Forelimb muscle (tissue), 1 donor: ENCODE results near the gene MT1B. TPM values are rescaled to one million over a fixed set of nuclear protein-coding genes. Genes with fewer than 3 reads are reported as not detected.

Experiments
- DNase-seq: peaks from one replicate; pipeline ENCODE4 v3.0.0-alpha.2; 2013; ENCODE audit warnings: low read depth
- polyA plus RNA-seq: library from polyadenylated mRNA; unstranded; fragments of 120-200 nt; gene quantifications from one replicate; pipeline ENCODE4 v1.2.1, GENCODE V29; 2013; ENCODE audit not compliant: insufficient read length

Gene MT1B
- polyA plus RNA-seq, 1 donor, result not detected

- DNase-seq, result no peak
Measured at GRCh38 chr16:56684926-56685590, 33.4 kb downstream of the MT1B start.

- DNase-seq, result no peak
Measured at GRCh38 chr16:56686758-56687157, 35.1 kb downstream of the MT1B start.

- DNase-seq, result no peak
Measured at GRCh38 chr16:56688762-56689161, 37.1 kb downstream of the MT1B start.

GRCh38 chr16:56689171-56689570 lies 37.5 kb downstream of the MT1B start:
- no peak for DNase-seq

- no peak for DNase-seq
Measured at GRCh38 chr16:56690420-56691122, 38.9 kb downstream of the MT1B start.

GRCh38 chr16:56691885-56692284 lies 40.2 kb downstream of the MT1B start:
- no peak for DNase-seq

- DNase-seq, result no peak
Measured at GRCh38 chr16:56695246-56695645, 43.6 kb downstream of the MT1B start.

GRCh38 chr16:56697456-56698155 lies 45.9 kb downstream of the MT1B start:
- DNase-seq, result no peak

- no peak for DNase-seq
Measured at GRCh38 chr16:56700195-56700594, 48.5 kb downstream of the MT1B start.

- DNase-seq, result no peak
Measured at GRCh38 chr16:56700631-56701030, 48.9 kb downstream of the MT1B start.

- no peak for DNase-seq
Measured at GRCh38 chr16:56701534-56701933, 49.8 kb downstream of the MT1B start.

Other genes starting within 250 kb of the MT1B start
- 46.3 TPM for gene AMFR, start 226.3 kb upstream of the MT1B start, polyA plus RNA-seq
- gene NUDT21, start 200.6 kb upstream of the MT1B start, polyA plus RNA-seq, result 52.5 TPM
- 36.5 TPM for gene OGFOD1, start 200.3 kb upstream of the MT1B start, polyA plus RNA-seq
- gene BBS2, start 131.9 kb upstream of the MT1B start, polyA plus RNA-seq, result 47.5 TPM
- gene MT4, start 86.8 kb upstream of the MT1B start, polyA plus RNA-seq, result not detected
- 19.1 TPM for gene MT3, start 62.4 kb upstream of the MT1B start, polyA plus RNA-seq
- gene MT2A, start 43.3 kb upstream of the MT1B start, polyA plus RNA-seq, result 21.8 TPM
- gene MT1E, start 26.1 kb upstream of the MT1B start, polyA plus RNA-seq, result 15.4 TPM
- 1.2 TPM for gene MT1M, start 19.2 kb upstream of the MT1B start, polyA plus RNA-seq
- not detected for gene MT1A, start 13.2 kb upstream of the MT1B start, polyA plus RNA-seq
- 1.6 TPM for gene MT1F, start 6.1 kb downstream of the MT1B start, polyA plus RNA-seq
- not detected for gene MT1G, start 16.2 kb downstream of the MT1B start, polyA plus RNA-seq
- not detected for gene MT1H, start 17.9 kb downstream of the MT1B start, polyA plus RNA-seq
- gene MT1X, start 30.6 kb downstream of the MT1B start, polyA plus RNA-seq, result 10.3 TPM
- 42.0 TPM for gene NUP93, start 78.2 kb downstream of the MT1B start, polyA plus RNA-seq
- 0.11 TPM for gene SLC12A3, start 213.3 kb downstream of the MT1B start, polyA plus RNA-seq